Ascending aorta (tissue), 2 donors: ENCODE data around the gene PIM3. TPM values are rescaled to one million over a fixed set of nuclear protein-coding genes. Genes with fewer than 3 reads are reported as not detected.

Source experiments
- DNase-seq, 2 donors: peaks; one replicate each; pipeline ENCODE4 v3.0.0-alpha.2; 2019; ENCODE audit warnings: low spot score in 2 of 2
- H3K27ac ChIP-seq, 2 donors: fragments of 200-600 bp; sonication (generic); one replicate each; pipeline ENCODE4 v1.5.1; 2016 to 2017; ENCODE audit warnings: mild to moderate bottlenecking in 1 of 2
- H3K27me3 ChIP-seq: fragments of 200-600 bp; sonication (generic); one replicate; pipeline ENCODE4 v1.5.1; 2017
- H3K36me3 ChIP-seq, 2 donors: fragments of 200-600 bp; sonication (generic); one replicate each; pipeline ENCODE4 v1.5.1; 2016
- H3K4me1 ChIP-seq, 2 donors: fragments of 200-600 bp; sonication (generic); one replicate each; pipeline ENCODE4 v1.5.1; 2016 to 2017; ENCODE audit warnings: mild to moderate bottlenecking in 1 of 2
- H3K4me3 ChIP-seq, 2 donors: fragments of 200-600 bp; sonication (generic); one replicate each; pipeline ENCODE4 v1.5.1; 2016 to 2017; ENCODE audit warnings: mild to moderate bottlenecking in 1 of 2
- H3K9me3 ChIP-seq, 2 donors: fragments of 200-600 bp; sonication (generic); one replicate each; pipeline ENCODE4 v1.5.1; 2016
- CTCF ChIP-seq, 3 experiments: fragments of 200-600 bp in 2 of 3; fragments of 450-650 bp in 1 of 3; sonication (generic) in 2 of 3; IDR thresholded peaks; one replicate each; pipeline ENCODE4 v1.5.1; 2016 to 2019; ENCODE audit warnings: antibody characterized with exemption in 3 of 3, mild to moderate bottlenecking in 1 of 3, moderate library complexity in 1 of 3
- intact Hi-C: fragments of 100-400 bp; cut with DNase I; formaldehyde crosslinking; loops from one replicate; pipeline ENCODE4 v1.15.1; 2023
- total RNA-seq: library from RNA; depleted of rRNA; stranded (reverse); fragments of >200 nt; gene quantifications from one replicate; pipeline ENCODE4 v1.1.0, GENCODE V29; 2016

PIM3 gene
- total RNA-seq, 1 donor from 2014 or later = 269 TPM

- Histone ChIP-seq H3K4me3 (no peak overlapping the region), H3K27me3 (no peaks in the 10 kb centered on the region), H3K27ac (no peak overlapping the region), H3K4me1 (no peaks in the 10 kb centered on the region), H3K9me3 (no peaks in the 10 kb centered on the region), H3K36me3 (no peaks in the 10 kb centered on the region)
- DNase-seq = no peak
- intact Hi-C loops = no loop called here
- no peak for TF ChIP-seq CTCF (IDR thresholded peaks at IDR 0.05)
These were observed 13.8 kb upstream of the PIM3 start for GRCh38 chr22:49946612-49947295.

GRCh38 chr22:49947296-49947622 lies 13.3 kb upstream of the PIM3 start:
- H3K27ac ChIP-seq = no peak overlapping the region
- no peak for DNase-seq
- H3K4me1 ChIP-seq = peaks cover 3 to 4% of the 10 kb centered on the region in 2 donors
- no peaks in the 10 kb centered on the region for H3K27me3 ChIP-seq
- no peaks in the 10 kb centered on the region for H3K9me3 ChIP-seq
- H3K4me3 ChIP-seq = no peak overlapping the region
- intact Hi-C loops = no loop called here
- TF ChIP-seq CTCF (IDR thresholded peaks at IDR 0.05) = no peak
- no peaks in the 10 kb centered on the region for H3K36me3 ChIP-seq

GRCh38 chr22:49948116-49948957 lies 12.2 kb upstream of the PIM3 start:
- H3K4me3 ChIP-seq = no peak overlapping the region
- no peak for DNase-seq
- H3K9me3 ChIP-seq = no peaks in the 10 kb centered on the region
- H3K27ac ChIP-seq = no peak overlapping the region
- TF ChIP-seq CTCF (IDR thresholded peaks at IDR 0.05) = no peak
- no peaks in the 10 kb centered on the region for H3K27me3 ChIP-seq
- no peaks in the 10 kb centered on the region for H3K36me3 ChIP-seq
- intact Hi-C loops = no loop called here
- peaks cover 3 to 10% of the 10 kb centered on the region in 2 donors for H3K4me1 ChIP-seq

GRCh38 chr22:49948958-49949913 lies 11.3 kb upstream of the PIM3 start:
- H3K9me3 ChIP-seq = no peaks in the 10 kb centered on the region
- H3K36me3 ChIP-seq = no peaks in the 10 kb centered on the region
- no peak for DNase-seq
- intact Hi-C loops = no loop called here
- H3K27ac ChIP-seq = no peak overlapping the region
- no peaks in the 10 kb centered on the region for H3K27me3 ChIP-seq
- TF ChIP-seq CTCF (IDR thresholded peaks at IDR 0.05) = no peak
- no peak overlapping the region for H3K4me3 ChIP-seq
- H3K4me1 ChIP-seq = peaks cover 3 to 14% of the 10 kb centered on the region in 2 donors

GRCh38 chr22:49949914-49950292 lies 10.7 kb upstream of the PIM3 start:
- H3K36me3 ChIP-seq = no peaks in the 10 kb centered on the region
- H3K4me3 ChIP-seq = no peak overlapping the region
- no peak for DNase-seq
- intact Hi-C loops = no loop called here
- no peak for TF ChIP-seq CTCF (IDR thresholded peaks at IDR 0.05)
- H3K9me3 ChIP-seq = no peaks in the 10 kb centered on the region
- no peaks in the 10 kb centered on the region for H3K27me3 ChIP-seq
- H3K27ac ChIP-seq = no peak overlapping the region
- H3K4me1 ChIP-seq = peaks cover 3 to 16% of the 10 kb centered on the region in 2 donors
